GM23338 (cell line): ENCODE data around the gene SMAD3. TPM values are rescaled to one million over a fixed set of nuclear protein-coding genes. Genes with fewer than 3 reads are reported as not detected.

ENCODE experiments used
- ATAC-seq: fragments of 200-7000 bp; cut with Tn5 transposase; 3 replicates; pipeline ENCODE4 v1.9.1; 2020
- DNase-seq: peaks from one replicate; pipeline ENCODE4 v3.0.0-alpha.2; 2015; ENCODE audit warnings: low spot score
- H2AFZ ChIP-seq: fragments of 200-600 bp; sonication (generic); 2 replicates; pipeline ENCODE4 v1.8.0; 2016; ENCODE audit warnings: antibody characterized with exemption, mild to moderate bottlenecking, moderate library complexity
- H3F3A ChIP-seq: fragments of 200-600 bp; sonication (generic); replicated peaks from 2 replicates; pipeline ENCODE4 v1.8.0; 2017; ENCODE audit warnings: antibody characterized with exemption, mixed run types, low read depth
- H3K27ac ChIP-seq: fragments of 200-600 bp; sonication (generic); 2 replicates; pipeline ENCODE4 v1.6.1; 2016; ENCODE audit warnings: low read depth
- H3K27me3 ChIP-seq: fragments of 200-600 bp; sonication (generic); 2 replicates; pipeline ENCODE4 v1.8.0; 2016; ENCODE audit warnings: mild to moderate bottlenecking, mixed run types, moderate library complexity; ENCODE audit not compliant: insufficient read depth
- H3K36me3 ChIP-seq: fragments of 200-600 bp; sonication (generic); 2 replicates; pipeline ENCODE4 v1.8.0; 2016; ENCODE audit warnings: mild to moderate bottlenecking; ENCODE audit not compliant: insufficient read depth
- H3K4me1 ChIP-seq: fragments of 200-600 bp; sonication (generic); 2 replicates; pipeline ENCODE4 v1.8.0; 2016; ENCODE audit warnings: mild to moderate bottlenecking, moderate library complexity; ENCODE audit not compliant: insufficient read depth
- H3K4me2 ChIP-seq: fragments of 200-600 bp; sonication (generic); 2 replicates; pipeline ENCODE4 v1.7.1; 2017; ENCODE audit warnings: mixed run types
- H3K4me3 ChIP-seq: fragments of 200-600 bp; sonication (generic); 2 replicates; pipeline ENCODE4 v1.6.1; 2016; ENCODE audit warnings: mixed run types
- H3K79me2 ChIP-seq: fragments of 200-600 bp; sonication (generic); replicated peaks from 2 replicates; pipeline ENCODE4 v1.8.0; 2017; ENCODE audit warnings: mild to moderate bottlenecking; ENCODE audit not compliant: insufficient read depth
- H3K9me2 ChIP-seq: fragments of 200-600 bp; sonication (generic); 2 replicates; pipeline ENCODE4 v1.8.0; 2017; ENCODE audit not compliant: insufficient read depth
- H4K20me1 ChIP-seq: fragments of 200-600 bp; sonication (generic); replicated peaks from 2 replicates; pipeline ENCODE4 v1.8.0; 2017; ENCODE audit warnings: mild to moderate bottlenecking; ENCODE audit not compliant: insufficient read depth
- H3K27ac Mint-ChIP-seq: 2 replicates; pipeline ENCODE4 v1.8.0; 2020; ENCODE audit warnings: inconsistent platforms, mild to moderate bottlenecking, moderate library complexity, mixed read lengths
- H3K27me3 Mint-ChIP-seq: 3 replicates; pipeline ENCODE4 v1.8.0; 2022; ENCODE audit warnings: low read depth, mild to moderate bottlenecking, moderate library complexity, mixed read lengths, inconsistent platforms; ENCODE audit not compliant: insufficient read depth, poor library complexity
- H3K36me3 Mint-ChIP-seq: 3 replicates; pipeline ENCODE4 v1.8.0; 2021; ENCODE audit warnings: low read depth, mild to moderate bottlenecking, inconsistent platforms, moderate library complexity, mixed read lengths
- H3K4me1 Mint-ChIP-seq: 3 replicates; pipeline ENCODE4 v1.8.0; 2020; ENCODE audit warnings: mild to moderate bottlenecking, inconsistent platforms, mixed read lengths
- H3K4me3 Mint-ChIP-seq: 3 replicates; pipeline ENCODE4 v1.8.0; 2021; ENCODE audit warnings: moderate library complexity, mild to moderate bottlenecking, inconsistent platforms, mixed read lengths
- H3K9me3 Mint-ChIP-seq: 3 replicates; pipeline ENCODE4 v1.8.0; 2020; ENCODE audit warnings: moderate library complexity, mild to moderate bottlenecking, inconsistent platforms, mixed read lengths
- CREB1 ChIP-seq: fragments of 250-450 bp; sonication (Bioruptor Pico); IDR thresholded peaks from 2 replicates; pipeline ENCODE4 v1.5.0; 2020; ENCODE audit warnings: low read depth, mild to moderate bottlenecking, moderate library complexity
- CTCF ChIP-seq, 2 experiments: fragments of 200-600 bp in 1 of 2; sonication (generic) in 1 of 2; conservative IDR thresholded peaks; 2 replicates each; pipeline versions ENCODE4 v1.5.1 to v1.6.1; 2016 to 2017; ENCODE audit warnings: antibody characterized with exemption in 2 of 2, low read depth in 2 of 2, mild to moderate bottlenecking in 2 of 2, moderate library complexity in 1 of 2
- EZH2 ChIP-seq: fragments of 200-600 bp; sonication (generic); IDR thresholded peaks from one replicate; pipeline ENCODE4 v1.8.0; 2017; ENCODE audit warnings: antibody characterized with exemption, mild to moderate bottlenecking, low read depth; ENCODE audit not compliant: unreplicated experiment
- EZH2phosphoT487 ChIP-seq: fragments of 200-600 bp; sonication (generic); IDR thresholded peaks from one replicate; pipeline ENCODE4 v1.8.1; 2018; ENCODE audit warnings: antibody characterized with exemption; ENCODE audit not compliant: unreplicated experiment
- JUNB ChIP-seq: IDR thresholded peaks from one replicate; pipeline ENCODE4 v1.6.1; 2016; ENCODE audit warnings: antibody characterized with exemption; ENCODE audit not compliant: unreplicated experiment
- NANOG ChIP-seq: IDR thresholded peaks from 2 replicates; pipeline ENCODE4 v1.6.1; 2016; ENCODE audit warnings: antibody characterized with exemption, borderline replicate concordance
- POLR2AphosphoS5 ChIP-seq: IDR thresholded peaks from 2 replicates; pipeline ENCODE4 v1.6.1; 2016; ENCODE audit warnings: antibody characterized with exemption, low read depth
- STAT1 ChIP-seq: IDR thresholded peaks from one replicate; pipeline ENCODE4 v1.6.1; 2016; ENCODE audit warnings: antibody characterized with exemption; ENCODE audit not compliant: unreplicated experiment
- ZNF114 ChIP-seq: fragments of 250-450 bp; sonication (Bioruptor Pico); IDR thresholded peaks from 2 replicates; pipeline ENCODE4 v1.5.0; 2020; ENCODE audit warnings: mild to moderate bottlenecking, moderate library complexity
- ZNF331 ChIP-seq: fragments of 250-450 bp; sonication (Bioruptor Pico); IDR thresholded peaks from 2 replicates; pipeline ENCODE4 v1.5.0; 2020; ENCODE audit warnings: low read depth, mild to moderate bottlenecking, moderate library complexity
- polyA plus RNA-seq: library from polyadenylated mRNA; unstranded; fragments of >200 nt; fragmentation: Nextera tagmentation; extraction: Ambion mirVana; gene quantifications from 2 replicates; pipeline ENCODE4 v1.2.1, GENCODE V29; 2016
- total RNA-seq: library from RNA; depleted of rRNA; stranded (reverse); fragments of >200 nt; shearing (Covaris generic); gene quantifications from 2 replicates; pipeline ENCODE4 v1.2.3, GENCODE V29; 2014
- TF ChIP-seq, protein P1 (sequence below): fragments of 250-450 bp; sonication (Bioruptor Pico); IDR thresholded peaks from 2 replicates; pipeline ENCODE4 v1.5.0; 2020; ENCODE audit warnings: mild to moderate bottlenecking, moderate library complexity
- TF ChIP-seq, protein P2 (sequence below): IDR thresholded peaks from 2 replicates; pipeline ENCODE4 v1.6.1; 2016; ENCODE audit warnings: antibody characterized with exemption
- TF ChIP-seq, protein P3 (sequence below): IDR thresholded peaks from one replicate; pipeline ENCODE4 v1.6.1; 2018; ENCODE audit warnings: antibody characterized with exemption; ENCODE audit not compliant: unreplicated experiment

Gene SMAD3
- total and polyA plus RNA-seq, 2 experiments from 2014 or later = 4.9 to 11.6 TPM

GRCh38 chr15:67185621-67186225 is 120.3 kb downstream of the SMAD3 start:
- ATAC-seq = no peak

More at GRCh38 chr15:67185621-67186225, 120.3 kb downstream of the SMAD3 start:
- Mint-ChIP-seq H3K27me3 (peaks cover 4% of the 10 kb centered on the region), H3K4me1 (peaks cover 6% of the 10 kb centered on the region; the same call in 1 of the 3 replicates), H3K9me3 (no peaks in the 10 kb centered on the region), H3K27ac (no peak overlapping the region), H3K36me3 (peaks cover 12% of the 10 kb centered on the region), H3K4me3 (no peak overlapping the region)
- Histone ChIP-seq H4K20me1 (no peaks in the 10 kb centered on the region), H3K27ac (no peak overlapping the region), H3F3A (no peaks in the 10 kb centered on the region), H3K4me2 (no peak overlapping the region), H2AFZ (no peak overlapping the region), H3K27me3 (no peaks in the 10 kb centered on the region), H3K4me3 (no peak overlapping the region), H3K79me2 (no peaks in the 10 kb centered on the region), H3K4me1 (no peaks in the 10 kb centered on the region), H3K36me3 (no peaks in the 10 kb centered on the region), H3K9me2 (no peaks in the 10 kb centered on the region)
- TF ChIP-seq STAT1 (no peak), EZH2phosphoT487 (no peak), CTCF (conservative IDR thresholded peaks at IDR 0.05; ENCODE audit: low read depth in 2 of 2) (no peak), ZNF114 (CRISPR knock-in tag) (no peak), CREB1 (no peak), ZNF331 (CRISPR knock-in tag) (no peak), NANOG (no peak), JUNB (no peak), POLR2AphosphoS5 (no peak), EZH2 (no peak)
- TF ChIP-seq, protein P1, sequence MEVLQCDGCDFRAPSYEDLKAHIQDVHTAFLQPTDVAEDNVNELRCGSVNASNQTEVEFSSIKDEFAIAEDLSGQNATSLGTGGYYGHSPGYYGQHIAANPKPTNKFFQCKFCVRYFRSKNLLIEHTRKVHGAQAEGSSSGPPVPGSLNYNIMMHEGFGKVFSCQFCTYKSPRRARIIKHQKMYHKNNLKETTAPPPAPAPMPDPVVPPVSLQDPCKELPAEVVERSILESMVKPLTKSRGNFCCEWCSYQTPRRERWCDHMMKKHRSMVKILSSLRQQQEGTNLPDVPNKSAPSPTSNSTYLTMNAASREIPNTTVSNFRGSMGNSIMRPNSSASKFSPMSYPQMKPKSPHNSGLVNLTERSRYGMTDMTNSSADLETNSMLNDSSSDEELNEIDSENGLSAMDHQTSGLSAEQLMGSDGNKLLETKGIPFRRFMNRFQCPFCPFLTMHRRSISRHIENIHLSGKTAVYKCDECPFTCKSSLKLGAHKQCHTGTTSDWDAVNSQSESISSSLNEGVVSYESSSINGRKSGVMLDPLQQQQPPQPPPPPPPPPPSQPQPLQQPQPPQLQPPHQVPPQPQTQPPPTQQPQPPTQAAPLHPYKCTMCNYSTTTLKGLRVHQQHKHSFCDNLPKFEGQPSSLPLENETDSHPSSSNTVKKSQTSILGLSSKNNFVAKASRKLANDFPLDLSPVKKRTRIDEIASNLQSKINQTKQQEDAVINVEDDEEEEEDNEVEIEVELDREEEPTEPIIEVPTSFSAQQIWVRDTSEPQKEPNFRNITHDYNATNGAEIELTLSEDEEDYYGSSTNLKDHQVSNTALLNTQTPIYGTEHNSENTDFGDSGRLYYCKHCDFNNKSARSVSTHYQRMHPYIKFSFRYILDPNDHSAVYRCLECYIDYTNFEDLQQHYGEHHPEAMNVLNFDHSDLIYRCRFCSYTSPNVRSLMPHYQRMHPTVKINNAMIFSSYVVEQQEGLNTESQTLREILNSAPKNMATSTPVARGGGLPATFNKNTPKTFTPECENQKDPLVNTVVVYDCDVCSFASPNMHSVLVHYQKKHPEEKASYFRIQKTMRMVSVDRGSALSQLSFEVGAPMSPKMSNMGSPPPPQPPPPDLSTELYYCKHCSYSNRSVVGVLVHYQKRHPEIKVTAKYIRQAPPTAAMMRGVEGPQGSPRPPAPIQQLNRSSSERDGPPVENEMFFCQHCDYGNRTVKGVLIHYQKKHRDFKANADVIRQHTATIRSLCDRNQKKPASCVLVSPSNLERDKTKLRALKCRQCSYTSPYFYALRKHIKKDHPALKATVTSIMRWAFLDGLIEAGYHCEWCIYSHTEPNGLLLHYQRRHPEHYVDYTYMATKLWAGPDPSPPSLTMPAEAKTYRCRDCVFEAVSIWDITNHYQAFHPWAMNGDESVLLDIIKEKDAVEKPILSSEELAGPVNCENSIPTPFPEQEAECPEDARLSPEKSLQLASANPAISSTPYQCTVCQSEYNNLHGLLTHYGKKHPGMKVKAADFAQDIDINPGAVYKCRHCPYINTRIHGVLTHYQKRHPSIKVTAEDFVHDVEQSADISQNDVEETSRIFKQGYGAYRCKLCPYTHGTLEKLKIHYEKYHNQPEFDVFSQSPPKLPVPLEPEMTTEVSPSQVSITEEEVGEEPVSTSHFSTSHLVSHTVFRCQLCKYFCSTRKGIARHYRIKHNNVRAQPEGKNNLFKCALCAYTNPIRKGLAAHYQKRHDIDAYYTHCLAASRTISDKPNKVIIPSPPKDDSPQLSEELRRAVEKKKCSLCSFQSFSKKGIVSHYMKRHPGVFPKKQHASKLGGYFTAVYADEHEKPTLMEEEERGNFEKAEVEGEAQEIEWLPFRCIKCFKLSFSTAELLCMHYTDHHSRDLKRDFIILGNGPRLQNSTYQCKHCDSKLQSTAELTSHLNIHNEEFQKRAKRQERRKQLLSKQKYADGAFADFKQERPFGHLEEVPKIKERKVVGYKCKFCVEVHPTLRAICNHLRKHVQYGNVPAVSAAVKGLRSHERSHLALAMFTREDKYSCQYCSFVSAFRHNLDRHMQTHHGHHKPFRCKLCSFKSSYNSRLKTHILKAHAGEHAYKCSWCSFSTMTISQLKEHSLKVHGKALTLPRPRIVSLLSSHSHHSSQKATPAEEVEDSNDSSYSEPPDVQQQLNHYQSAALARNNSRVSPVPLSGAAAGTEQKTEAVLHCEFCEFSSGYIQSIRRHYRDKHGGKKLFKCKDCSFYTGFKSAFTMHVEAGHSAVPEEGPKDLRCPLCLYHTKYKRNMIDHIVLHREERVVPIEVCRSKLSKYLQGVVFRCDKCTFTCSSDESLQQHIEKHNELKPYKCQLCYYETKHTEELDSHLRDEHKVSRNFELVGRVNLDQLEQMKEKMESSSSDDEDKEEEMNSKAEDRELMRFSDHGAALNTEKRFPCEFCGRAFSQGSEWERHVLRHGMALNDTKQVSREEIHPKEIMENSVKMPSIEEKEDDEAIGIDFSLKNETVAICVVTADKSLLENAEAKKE = no peak
- TF ChIP-seq, protein P2, sequence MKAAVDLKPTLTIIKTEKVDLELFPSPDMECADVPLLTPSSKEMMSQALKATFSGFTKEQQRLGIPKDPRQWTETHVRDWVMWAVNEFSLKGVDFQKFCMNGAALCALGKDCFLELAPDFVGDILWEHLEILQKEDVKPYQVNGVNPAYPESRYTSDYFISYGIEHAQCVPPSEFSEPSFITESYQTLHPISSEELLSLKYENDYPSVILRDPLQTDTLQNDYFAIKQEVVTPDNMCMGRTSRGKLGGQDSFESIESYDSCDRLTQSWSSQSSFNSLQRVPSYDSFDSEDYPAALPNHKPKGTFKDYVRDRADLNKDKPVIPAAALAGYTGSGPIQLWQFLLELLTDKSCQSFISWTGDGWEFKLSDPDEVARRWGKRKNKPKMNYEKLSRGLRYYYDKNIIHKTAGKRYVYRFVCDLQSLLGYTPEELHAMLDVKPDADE = no peak
- TF ChIP-seq, protein P3, sequence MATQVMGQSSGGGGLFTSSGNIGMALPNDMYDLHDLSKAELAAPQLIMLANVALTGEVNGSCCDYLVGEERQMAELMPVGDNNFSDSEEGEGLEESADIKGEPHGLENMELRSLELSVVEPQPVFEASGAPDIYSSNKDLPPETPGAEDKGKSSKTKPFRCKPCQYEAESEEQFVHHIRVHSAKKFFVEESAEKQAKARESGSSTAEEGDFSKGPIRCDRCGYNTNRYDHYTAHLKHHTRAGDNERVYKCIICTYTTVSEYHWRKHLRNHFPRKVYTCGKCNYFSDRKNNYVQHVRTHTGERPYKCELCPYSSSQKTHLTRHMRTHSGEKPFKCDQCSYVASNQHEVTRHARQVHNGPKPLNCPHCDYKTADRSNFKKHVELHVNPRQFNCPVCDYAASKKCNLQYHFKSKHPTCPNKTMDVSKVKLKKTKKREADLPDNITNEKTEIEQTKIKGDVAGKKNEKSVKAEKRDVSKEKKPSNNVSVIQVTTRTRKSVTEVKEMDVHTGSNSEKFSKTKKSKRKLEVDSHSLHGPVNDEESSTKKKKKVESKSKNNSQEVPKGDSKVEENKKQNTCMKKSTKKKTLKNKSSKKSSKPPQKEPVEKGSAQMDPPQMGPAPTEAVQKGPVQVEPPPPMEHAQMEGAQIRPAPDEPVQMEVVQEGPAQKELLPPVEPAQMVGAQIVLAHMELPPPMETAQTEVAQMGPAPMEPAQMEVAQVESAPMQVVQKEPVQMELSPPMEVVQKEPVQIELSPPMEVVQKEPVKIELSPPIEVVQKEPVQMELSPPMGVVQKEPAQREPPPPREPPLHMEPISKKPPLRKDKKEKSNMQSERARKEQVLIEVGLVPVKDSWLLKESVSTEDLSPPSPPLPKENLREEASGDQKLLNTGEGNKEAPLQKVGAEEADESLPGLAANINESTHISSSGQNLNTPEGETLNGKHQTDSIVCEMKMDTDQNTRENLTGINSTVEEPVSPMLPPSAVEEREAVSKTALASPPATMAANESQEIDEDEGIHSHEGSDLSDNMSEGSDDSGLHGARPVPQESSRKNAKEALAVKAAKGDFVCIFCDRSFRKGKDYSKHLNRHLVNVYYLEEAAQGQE = no peak
- no peak for DNase-seq
